GM21825 (cell line): ENCODE data around the gene WNT3A.

Experiments used
- ATAC-seq: cut with Tn5 transposase; IDR thresholded peaks from one replicate; pipeline ENCODE4 v1.9.1; 2021; ENCODE audit warnings: mild to moderate bottlenecking, moderate library complexity; ENCODE audit not compliant: unreplicated experiment

WNT3A gene

GRCh38 chr1:227999056-227999930, 7.5 kb upstream of the WNT3A start:
- peak; percentile 76 for ATAC-seq

DNA sequence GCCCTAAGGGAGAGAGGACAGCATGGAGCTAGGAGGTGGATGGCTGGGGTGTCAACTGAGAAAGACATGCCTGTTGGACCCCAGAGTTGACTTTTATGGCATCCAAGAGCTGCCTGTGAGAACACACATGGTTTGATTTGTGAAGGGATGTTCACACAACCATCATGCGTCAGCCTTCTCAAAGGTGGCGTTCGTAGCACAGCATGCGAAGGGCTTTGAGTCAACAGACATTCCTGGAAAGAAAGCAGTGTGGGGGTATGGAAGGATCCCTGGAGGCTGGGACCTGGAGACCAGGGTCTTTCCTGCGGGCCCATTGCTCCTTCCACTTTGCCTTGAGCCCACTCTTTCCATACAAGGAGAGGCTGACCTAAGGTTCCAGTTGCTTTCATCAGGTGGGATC, 6.4 kb upstream of the WNT3A start:
- no peak for ATAC-seq

- ATAC-seq = no peak
Observed at GRCh38 chr1:228000836-228001563, 5.8 kb upstream of the WNT3A start.

- no peak for ATAC-seq
Observed at GRCh38 chr1:228001738-228002535, 4.9 kb upstream of the WNT3A start.

DNA sequence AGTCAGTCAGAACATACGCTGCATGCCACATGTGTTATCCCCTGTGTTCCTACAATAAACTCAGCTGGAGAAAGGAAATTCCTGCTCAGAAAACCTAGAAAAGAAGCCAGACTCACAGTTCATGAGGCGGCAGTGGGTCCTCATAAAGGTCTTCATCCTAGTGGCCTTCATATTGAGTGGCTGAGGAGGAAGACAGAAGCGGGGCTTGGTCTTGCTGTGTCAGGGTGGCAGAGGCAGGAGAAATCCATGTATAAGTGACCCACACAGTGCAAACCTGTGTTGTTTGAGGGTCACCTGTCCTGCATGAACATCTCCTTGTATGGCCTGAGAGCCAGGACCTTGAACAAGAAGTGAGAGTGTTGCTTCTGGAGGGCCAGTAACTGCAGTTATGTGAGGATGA, 4.0 kb upstream of the WNT3A start:
- ATAC-seq = no peak

GRCh38 chr1:228003461-228004330, 3.1 kb upstream of the WNT3A start:
- no peak for ATAC-seq

GRCh38 chr1:228004331-228004855, 2.4 kb upstream of the WNT3A start:
- ATAC-seq = no peak

- ATAC-seq = no peak
Observed at GRCh38 chr1:228004856-228005462, 1.8 kb upstream of the WNT3A start.

- ATAC-seq = no peak
Observed at GRCh38 chr1:228005511-228006033, 1.2 kb upstream of the WNT3A start.

GRCh38 chr1:228006034-228006785, 588 bp upstream of the WNT3A start:
- no peak for ATAC-seq

- no peak for ATAC-seq
Observed at GRCh38 chr1:228007049-228007800, 427 bp downstream of the WNT3A start.

GRCh38 chr1:228007801-228008341, 1.1 kb downstream of the WNT3A start:
- no peak for ATAC-seq

- ATAC-seq = no peak
Observed at GRCh38 chr1:228008391-228009115, 1.8 kb downstream of the WNT3A start.

DNA sequence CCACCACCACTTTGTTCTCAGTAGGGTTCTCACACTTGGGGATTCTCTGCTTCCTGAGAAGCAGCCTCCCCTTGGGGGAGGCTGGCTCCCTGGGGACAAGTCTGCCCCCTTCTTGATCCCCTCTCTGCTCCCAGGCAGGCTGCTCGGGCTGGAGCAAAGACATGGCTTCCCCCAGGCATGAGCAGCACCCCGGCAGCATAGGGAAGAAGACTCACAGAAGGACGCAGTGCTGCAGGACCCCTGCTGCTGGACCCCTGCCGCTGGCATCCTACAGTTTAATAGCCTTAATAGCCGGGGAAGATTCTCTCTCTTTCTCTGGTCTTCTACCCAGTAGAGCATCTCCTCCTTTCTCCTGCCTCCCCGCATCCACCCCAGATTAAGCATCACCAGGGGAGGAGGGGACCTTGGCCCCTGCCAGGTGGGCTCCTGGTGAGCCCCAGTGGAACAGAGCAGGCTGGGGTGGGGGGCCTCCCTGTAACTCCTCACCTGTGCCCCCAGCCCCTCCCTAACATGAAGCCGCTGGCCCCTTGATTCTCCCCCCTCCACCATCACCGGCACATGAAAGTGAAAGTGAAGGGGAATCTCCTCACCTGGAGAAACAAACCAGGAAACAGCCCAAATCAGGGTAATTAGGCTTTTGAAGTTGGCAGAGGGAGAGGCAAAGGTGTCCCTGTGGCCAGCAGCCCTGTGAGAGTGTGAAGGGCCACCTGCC, 2.5 kb downstream of the WNT3A start:
- ATAC-seq = no peak

DNA sequence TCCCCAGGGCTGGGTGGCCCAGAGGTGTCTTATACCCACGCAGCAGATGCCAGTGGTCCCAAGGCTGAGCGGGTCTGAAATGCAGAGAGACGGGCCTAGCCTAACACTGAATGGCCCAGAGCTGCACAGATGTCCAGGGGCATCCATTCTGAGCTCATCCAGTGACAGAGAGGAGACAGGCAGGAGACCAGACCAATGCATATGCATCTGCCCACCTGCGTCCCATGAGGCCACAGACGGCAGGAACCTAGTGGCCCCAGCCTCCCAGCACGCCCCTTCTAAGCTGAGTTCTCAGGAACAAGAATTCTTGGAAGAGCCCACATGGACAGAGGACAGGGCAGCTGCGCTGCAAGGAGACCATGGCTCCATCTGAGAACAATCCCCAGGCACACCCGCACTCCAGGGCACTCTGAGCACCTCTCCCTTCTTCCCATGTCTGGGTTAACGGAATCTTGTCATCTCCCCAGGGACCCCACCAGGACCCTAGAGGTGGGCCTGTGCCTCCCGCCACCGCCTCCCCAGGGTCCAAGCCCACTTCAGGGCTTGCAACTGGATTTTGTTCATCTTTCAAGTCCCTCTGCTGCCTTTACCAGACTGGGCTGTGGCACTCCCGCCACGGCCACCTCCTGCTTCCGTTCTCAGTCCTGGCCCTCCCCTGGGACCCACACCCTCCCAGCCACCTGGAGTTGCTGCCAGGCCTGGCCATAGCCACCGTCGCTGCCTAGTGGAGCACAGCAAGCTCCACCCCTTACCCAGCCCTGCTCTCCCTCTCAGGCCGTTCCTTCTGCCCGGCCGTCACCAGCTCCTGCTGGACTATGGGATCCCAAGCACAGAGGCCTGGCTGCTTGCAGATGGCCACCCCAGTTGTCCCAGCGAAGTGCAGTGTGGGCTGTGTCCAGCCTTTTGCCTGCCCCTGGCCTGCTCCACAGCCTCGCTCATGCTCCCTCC, 3.3 kb downstream of the WNT3A start:
- no peak for ATAC-seq
